Cardiac muscle cell (in vitro differentiated cells and primary cell): ENCODE measurements around the gene LCN2. TPM values are rescaled to one million over a fixed set of nuclear protein-coding genes. Genes with fewer than 3 reads are reported as not detected.

Experiments
- DNase-seq, 2 donors: peaks; one replicate each; pipeline versions ENCODE4 v3.0.0 to v3.0.0-alpha.2; 2010 to 2017; ENCODE audit warnings: low read depth in 1 of 2, low spot score in 1 of 2
- H3K27ac ChIP-seq: fragments of 200-600 bp; sonication (generic); 2 replicates; pipeline ENCODE4 v1.5.1; 2016
- H3K27me3 ChIP-seq: fragments of 200-600 bp; sonication (generic); 2 replicates; pipeline ENCODE4 v1.6.0; 2016; ENCODE audit warnings: control low read depth
- H3K36me3 ChIP-seq: fragments of 200-600 bp; sonication (generic); 2 replicates; pipeline ENCODE4 v1.5.1; 2016; ENCODE audit warnings: control low read depth
- H3K4me1 ChIP-seq: fragments of 200-600 bp; sonication (generic); 2 replicates; pipeline ENCODE4 v1.8.1; 2017; ENCODE audit warnings: low read depth, mild to moderate bottlenecking, mixed run types
- H3K4me3 ChIP-seq: fragments of 200-600 bp; sonication (generic); 2 replicates; pipeline ENCODE4 v1.5.1; 2016; ENCODE audit warnings: mild to moderate bottlenecking
- H3K9me3 ChIP-seq: fragments of 200-600 bp; sonication (generic); 2 replicates; pipeline ENCODE4 v1.5.1; 2017; ENCODE audit warnings: low read depth, mild to moderate bottlenecking, control low read depth
- polyA plus RNA-seq: library from polyadenylated mRNA; unstranded; fragments of >200 nt; fragmentation: Nextera tagmentation; extraction: Ambion mirVana; gene quantifications from 2 replicates; pipeline ENCODE4 v1.2.1, GENCODE V29; 2016
- total RNA-seq: library from RNA; depleted of rRNA; stranded (reverse); fragments of >200 nt; gene quantifications from 2 replicates; pipeline ENCODE4 v1.2.3, GENCODE V29; 2016
- TF ChIP-seq, protein P1 (sequence below): IDR thresholded peaks from 2 replicates; pipeline ENCODE4 v1.5.1; 2012; ENCODE audit warnings: low read depth, mild to moderate bottlenecking, low read length

Gene LCN2
- total and polyA plus RNA-seq, 2 experiments from 2014 or later, result not detected

DNA sequence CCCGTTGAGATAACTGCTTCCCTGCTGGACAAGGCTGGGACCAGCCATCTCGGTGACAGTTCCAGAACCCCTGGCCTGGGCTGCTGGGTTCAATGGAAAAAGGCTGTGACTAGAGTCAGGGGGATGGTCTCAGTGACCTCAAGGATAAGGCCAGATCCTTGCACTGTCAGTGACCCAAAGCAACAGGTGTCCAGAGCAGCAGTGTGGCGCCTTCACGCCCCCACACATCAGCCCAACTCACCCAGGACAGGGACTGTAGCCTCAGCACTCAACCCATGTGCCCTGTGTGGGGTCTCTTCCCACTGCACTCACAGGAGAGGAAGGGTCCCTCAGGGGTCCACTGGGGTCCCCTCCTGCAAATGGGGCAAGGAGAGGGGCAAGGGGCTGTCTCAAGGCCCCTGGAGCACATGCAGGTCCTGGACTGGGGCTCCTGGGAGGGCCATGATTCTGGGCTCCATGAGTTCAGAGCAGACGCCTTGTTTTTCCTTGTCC lies 698 bp upstream of the LCN2 start:
- Histone ChIP-seq H3K36me3 (no peaks in the 10 kb centered on the region), H3K4me1 (no peaks in the 10 kb centered on the region), H3K4me3 (no peak overlapping the region), H3K9me3 (no peaks in the 10 kb centered on the region), H3K27ac (no peak overlapping the region), H3K27me3 (no peaks in the 10 kb centered on the region)
- TF ChIP-seq, protein P1, sequence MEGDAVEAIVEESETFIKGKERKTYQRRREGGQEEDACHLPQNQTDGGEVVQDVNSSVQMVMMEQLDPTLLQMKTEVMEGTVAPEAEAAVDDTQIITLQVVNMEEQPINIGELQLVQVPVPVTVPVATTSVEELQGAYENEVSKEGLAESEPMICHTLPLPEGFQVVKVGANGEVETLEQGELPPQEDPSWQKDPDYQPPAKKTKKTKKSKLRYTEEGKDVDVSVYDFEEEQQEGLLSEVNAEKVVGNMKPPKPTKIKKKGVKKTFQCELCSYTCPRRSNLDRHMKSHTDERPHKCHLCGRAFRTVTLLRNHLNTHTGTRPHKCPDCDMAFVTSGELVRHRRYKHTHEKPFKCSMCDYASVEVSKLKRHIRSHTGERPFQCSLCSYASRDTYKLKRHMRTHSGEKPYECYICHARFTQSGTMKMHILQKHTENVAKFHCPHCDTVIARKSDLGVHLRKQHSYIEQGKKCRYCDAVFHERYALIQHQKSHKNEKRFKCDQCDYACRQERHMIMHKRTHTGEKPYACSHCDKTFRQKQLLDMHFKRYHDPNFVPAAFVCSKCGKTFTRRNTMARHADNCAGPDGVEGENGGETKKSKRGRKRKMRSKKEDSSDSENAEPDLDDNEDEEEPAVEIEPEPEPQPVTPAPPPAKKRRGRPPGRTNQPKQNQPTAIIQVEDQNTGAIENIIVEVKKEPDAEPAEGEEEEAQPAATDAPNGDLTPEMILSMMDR, result no peak
- no peak for DNase-seq

DNA sequence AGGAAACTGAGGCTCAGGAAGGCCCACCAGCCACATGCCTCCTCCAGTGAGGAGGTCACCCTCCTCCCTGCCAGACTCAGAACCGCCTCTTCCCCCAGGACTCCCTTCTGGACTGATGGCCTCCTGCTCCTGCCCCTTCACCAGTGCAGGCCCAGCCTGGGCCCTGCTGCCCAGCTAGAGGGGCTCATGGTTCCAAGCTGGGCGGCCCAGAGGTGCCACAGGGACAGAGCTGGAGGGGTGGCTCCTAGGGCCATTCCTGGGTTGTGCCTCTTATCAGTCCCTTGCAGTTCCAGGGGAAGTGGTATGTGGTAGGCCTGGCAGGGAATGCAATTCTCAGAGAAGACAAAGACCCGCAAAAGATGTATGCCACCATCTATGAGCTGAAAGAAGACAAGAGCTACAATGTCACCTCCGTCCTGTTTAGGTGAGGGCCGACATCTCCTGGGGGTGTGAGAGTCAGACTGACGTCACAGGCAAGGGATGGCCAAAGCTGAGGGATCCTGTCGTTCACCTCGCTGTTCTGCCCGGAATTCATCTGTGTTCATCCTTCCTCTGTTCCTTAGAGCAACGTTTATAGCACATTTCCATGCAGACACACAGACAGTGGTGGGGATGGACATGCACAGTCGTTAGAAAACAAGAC lies 819 bp downstream of the LCN2 start:
- no peak overlapping the region for H3K4me3 ChIP-seq
- TF ChIP-seq, protein P1, result no peak

DNA sequence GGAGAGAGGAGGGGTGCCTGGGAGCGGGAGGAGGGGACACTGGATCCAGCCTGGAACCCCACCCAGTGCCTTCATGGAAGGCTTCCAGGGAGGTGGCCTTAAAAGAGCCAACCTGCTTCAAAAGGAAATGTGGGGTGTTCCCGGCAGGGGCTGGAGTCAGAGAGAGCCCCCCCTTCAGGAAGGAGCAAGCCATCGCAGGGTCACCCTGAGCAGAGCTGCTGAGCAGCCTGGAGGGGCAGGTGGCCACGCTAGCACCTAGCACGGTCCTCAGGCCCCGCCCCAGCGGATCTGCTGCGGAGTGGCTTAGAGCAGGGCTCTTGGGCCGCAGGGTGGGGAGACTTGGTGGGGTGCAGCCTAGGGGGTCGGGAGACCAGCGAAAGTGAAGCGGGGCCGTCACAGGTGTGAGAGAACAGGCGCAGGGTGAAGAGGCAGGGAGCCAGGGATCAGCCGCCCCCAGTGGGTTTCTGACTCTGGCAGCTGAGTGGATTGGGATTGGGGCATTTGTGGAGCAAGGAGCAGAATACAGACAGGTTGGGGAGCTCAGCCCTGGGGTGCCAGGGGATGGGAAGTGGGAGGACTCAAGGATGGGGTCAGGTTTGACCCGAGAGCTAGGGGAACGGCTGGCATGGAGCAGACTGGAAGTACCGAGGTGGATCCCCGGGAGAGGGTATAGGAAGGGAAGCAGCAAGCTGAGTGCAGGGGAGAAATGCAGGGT lies 1.5 kb downstream of the LCN2 start:
- no peak overlapping the region for H3K4me3 ChIP-seq
- DNase-seq, result peak in 1 of 2 donors; percentile 17

More for the DNA sequence above, 819 bp downstream of the LCN2 start:
- Histone ChIP-seq H3K9me3 (no peaks in the 10 kb centered on the region), H3K4me1 (no peaks in the 10 kb centered on the region), H3K36me3 (no peaks in the 10 kb centered on the region), H3K27ac (no peak overlapping the region), H3K27me3 (no peaks in the 10 kb centered on the region)
- DNase-seq, result no peak

DNA sequence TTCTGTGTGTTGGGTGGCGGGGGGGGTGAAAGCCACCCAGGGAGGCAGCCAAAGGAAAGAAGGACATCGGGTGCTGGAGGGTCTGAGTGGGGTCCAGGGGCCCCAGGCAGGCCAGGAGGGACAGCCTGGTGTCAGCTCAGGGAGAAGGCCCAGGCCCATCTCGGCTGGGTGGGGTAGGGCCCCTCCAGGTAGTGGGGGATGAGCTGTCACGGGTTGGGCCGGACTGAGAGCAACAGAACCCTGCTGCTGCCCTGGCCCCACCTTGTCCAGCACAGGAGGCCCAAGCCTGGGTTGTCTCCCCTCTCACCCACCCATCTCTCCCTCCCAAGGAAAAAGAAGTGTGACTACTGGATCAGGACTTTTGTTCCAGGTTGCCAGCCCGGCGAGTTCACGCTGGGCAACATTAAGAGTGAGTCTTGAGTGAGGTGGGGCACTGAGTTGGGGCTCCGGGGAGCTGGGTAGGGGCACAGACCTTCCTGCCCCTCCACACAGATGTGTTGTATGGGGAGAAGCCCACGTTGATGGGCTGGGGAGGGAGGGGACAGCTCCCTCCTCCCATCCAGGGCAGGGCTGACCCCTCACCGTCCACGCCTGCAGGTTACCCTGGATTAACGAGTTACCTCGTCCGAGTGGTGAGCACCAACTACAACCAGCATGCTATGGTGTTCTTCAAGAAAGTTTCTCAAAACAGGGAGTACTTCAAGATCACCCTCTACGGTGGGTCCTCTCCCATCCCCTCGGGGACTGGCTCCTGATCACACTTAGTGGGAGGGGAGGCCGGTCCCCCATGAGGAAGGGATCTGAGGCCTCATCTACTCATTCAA lies 2.3 kb downstream of the LCN2 start:
- Histone ChIP-seq H3K27me3 (no peaks in the 10 kb centered on the region), H3K4me3 (no peak overlapping the region), H3K27ac (no peak overlapping the region), H3K4me1 (no peaks in the 10 kb centered on the region), H3K36me3 (no peaks in the 10 kb centered on the region), H3K9me3 (no peaks in the 10 kb centered on the region)
- no peak for DNase-seq
- TF ChIP-seq, protein P1, result no peak

More for the DNA sequence above, 1.5 kb downstream of the LCN2 start:
- Histone ChIP-seq H3K4me1 (no peaks in the 10 kb centered on the region), H3K9me3 (no peaks in the 10 kb centered on the region), H3K27me3 (no peaks in the 10 kb centered on the region), H3K36me3 (no peaks in the 10 kb centered on the region), H3K27ac (no peak overlapping the region)
- TF ChIP-seq, protein P1, result peak; percentile 32
